ENCODE data around the gene AKR1C4. TPM values are rescaled to one million over a fixed set of nuclear protein-coding genes. Genes with fewer than 3 reads are reported as not detected.
"Not testable (repeated sequence)": the region's sequence is repeated elsewhere in the genome, so short reads cannot be mapped to it uniquely, and the experiment has no call there.

Gene AKR1C4
- total and polyA plus RNA-seq, 4 experiments from 2014 or later: not detected

- peaks cover 0 to 3% of the 10 kb centered on the region in 2 donors for H3K36me3 Mint-ChIP-seq
- Histone ChIP-seq H3K27ac (ENCODE audit: low read depth, low read length) (no peak overlapping the region), H3K4me3 (ENCODE audit: low read length in 2 of 2) (no peak overlapping the region), H3K27me3 (ENCODE audit: insufficient read depth, low read length) (no peaks in the 10 kb centered on the region), H3K9me3 (ENCODE audit: control insufficient read depth in 1 of 2, low read length in 2 of 2) (no peaks in the 10 kb centered on the region), H3K4me1 (ENCODE audit: insufficient read depth, low read length) (no peaks in the 10 kb centered on the region), H3K36me3 (ENCODE audit: insufficient read depth, low read length) (no peaks in the 10 kb centered on the region)
- peaks cover 3 to 29% (median 22%) of the 10 kb centered on the region in 8 donors for H3K9me3 Mint-ChIP-seq
- DNase-seq: no peak
- no peaks in the 10 kb centered on the region for H3K4me1 Mint-ChIP-seq
- CTCF ChIA-PET (ENCODE audit: partially characterized antibody): no interaction called here
- H3K27ac Mint-ChIP-seq: no peak overlapping the region
- H3K4me3 Mint-ChIP-seq: no peak overlapping the region
- H3K27me3 Mint-ChIP-seq: peaks cover 1 to 2% of the 10 kb centered on the region in 2 donors
- POLR2A ChIA-PET (ENCODE audit: partially characterized antibody): no interaction called here
- intact Hi-C loops (cut with micrococcal nuclease): no loop called here
These were observed 2.8 kb downstream of the AKR1C4 start for GRCh38 chr10:5199398-5199797.

GRCh38 chr10:5206799-5207198, 10.2 kb downstream of the AKR1C4 start:
- Histone ChIP-seq H3K36me3 (ENCODE audit: insufficient read depth, low read length) (no peaks in the 10 kb centered on the region), H3K4me3 (ENCODE audit: low read length in 2 of 2) (no peak overlapping the region), H3K27me3 (ENCODE audit: insufficient read depth, low read length) (no peaks in the 10 kb centered on the region), H3K27ac (ENCODE audit: low read depth, low read length) (no peak overlapping the region), H3K9me3 (ENCODE audit: control insufficient read depth in 1 of 2, low read length in 2 of 2) (no peaks in the 10 kb centered on the region), H3K4me1 (ENCODE audit: insufficient read depth, low read length) (no peaks in the 10 kb centered on the region)
- CTCF ChIA-PET (ENCODE audit: partially characterized antibody): no interaction called here
- POLR2A ChIA-PET (ENCODE audit: partially characterized antibody): no interaction called here
- Mint-ChIP-seq H3K27ac (no peak overlapping the region), H3K9me3 (peaks cover 2 to 35% (median 25%) of the 10 kb centered on the region in 8 donors), H3K36me3 (peaks cover 13 to 14% of the 10 kb centered on the region in 2 donors), H3K27me3 (peaks cover 1 to 6% of the 10 kb centered on the region in 2 donors), H3K4me3 (no peak overlapping the region), H3K4me1 (peaks cover 4 to 9% (median 6%) of the 10 kb centered on the region in 4 donors)
- DNase-seq: no peak
- intact Hi-C loops (cut with micrococcal nuclease): no loop called here

GRCh38 chr10:5209776-5210175, 13.1 kb downstream of the AKR1C4 start:
- H3K27ac Mint-ChIP-seq; H3K4me3 Mint-ChIP-seq; DNase-seq; H3K4me3 ChIP-seq (ENCODE audit: low read length in 2 of 2); H3K4me1 Mint-ChIP-seq; H3K4me1 ChIP-seq (ENCODE audit: insufficient read depth, low read length); H3K27me3 ChIP-seq (ENCODE audit: insufficient read depth, low read length); H3K27ac ChIP-seq (ENCODE audit: low read depth, low read length); H3K9me3 ChIP-seq (ENCODE audit: control insufficient read depth in 1 of 2, low read length in 2 of 2); H3K36me3 ChIP-seq (ENCODE audit: insufficient read depth, low read length); H3K27me3 Mint-ChIP-seq: not testable (repeated sequence)
- intact Hi-C loops (cut with micrococcal nuclease): loop anchor here (5.0 kb wide), 1 partner anchor 173 kb away; no protein-coding TSS in a partner anchor
- peaks cover 14% of the 10 kb centered on the region in 2 donors for H3K36me3 Mint-ChIP-seq
- ChIA-PET POLR2A (ENCODE audit: partially characterized antibody) (interaction anchor here (1.2 kb wide), 1 partner anchor 83 kb away, joined by 4 read pairs; no protein-coding TSS in a partner anchor), CTCF (ENCODE audit: partially characterized antibody) (interaction anchor here (1.1 to 1.3 kb wide), 2 partner anchors 21 to 170 kb away, joined by 3 to 4 read pairs; no protein-coding TSS in a partner anchor)
- peaks cover 0 to 13% (median 5%) of the 10 kb centered on the region in 8 donors for H3K9me3 Mint-ChIP-seq

- intact Hi-C loops (cut with micrococcal nuclease): loop anchor here (5.0 kb wide), 1 partner anchor 172 kb away; no protein-coding TSS in a partner anchor
- POLR2A ChIA-PET (ENCODE audit: partially characterized antibody): interaction anchor here (0.7 to 1.2 kb wide), 2 partner anchors 20 to 82 kb away, joined by 3 to 4 read pairs; no protein-coding TSS in a partner anchor
- not testable (repeated sequence) for H3K36me3 ChIP-seq (ENCODE audit: insufficient read depth, low read length); H3K27ac ChIP-seq (ENCODE audit: low read depth, low read length); H3K27me3 Mint-ChIP-seq; H3K4me1 ChIP-seq (ENCODE audit: insufficient read depth, low read length); H3K4me3 Mint-ChIP-seq; DNase-seq; H3K9me3 ChIP-seq (ENCODE audit: control insufficient read depth in 1 of 2, low read length in 2 of 2); H3K27me3 ChIP-seq (ENCODE audit: insufficient read depth, low read length); H3K4me3 ChIP-seq (ENCODE audit: low read length in 2 of 2); H3K4me1 Mint-ChIP-seq
- Mint-ChIP-seq H3K27ac (peak overlapping the region in 1 of 7 donors; percentile 60), H3K36me3 (peaks cover 14 to 18% of the 10 kb centered on the region in 2 donors), H3K9me3 (peaks cover 0 to 13% (median 7%) of the 10 kb centered on the region in 8 donors)
- CTCF ChIA-PET (ENCODE audit: partially characterized antibody): interaction anchor here (1.1 to 1.3 kb wide), 2 partner anchors 21 to 170 kb away, joined by 3 to 4 read pairs; no protein-coding TSS in a partner anchor
These were observed 13.6 kb downstream of the AKR1C4 start for GRCh38 chr10:5210261-5210660.

- Histone ChIP-seq H3K36me3 (ENCODE audit: insufficient read depth, low read length) (no peaks in the 10 kb centered on the region), H3K9me3 (ENCODE audit: control insufficient read depth in 1 of 2, low read length in 2 of 2) (no peaks in the 10 kb centered on the region), H3K4me3 (ENCODE audit: low read length in 2 of 2) (no peak overlapping the region), H3K27ac (ENCODE audit: low read depth, low read length) (no peak overlapping the region), H3K27me3 (ENCODE audit: insufficient read depth, low read length) (no peaks in the 10 kb centered on the region), H3K4me1 (ENCODE audit: insufficient read depth, low read length) (no peaks in the 10 kb centered on the region)
- peak overlapping the region in 1 of 7 donors; percentile 5 for H3K27ac Mint-ChIP-seq
- no peak for DNase-seq
- peaks cover 0 to 4% of the 10 kb centered on the region in 2 donors for H3K27me3 Mint-ChIP-seq
- H3K4me3 Mint-ChIP-seq: no peak overlapping the region
- intact Hi-C loops (cut with micrococcal nuclease): loop anchor here (5.0 kb wide), 1 partner anchor 170 kb away; no protein-coding TSS in a partner anchor
- POLR2A ChIA-PET (ENCODE audit: partially characterized antibody): no interaction called here
- peaks cover 0 to 4% (median 1%) of the 10 kb centered on the region in 4 donors for H3K4me1 Mint-ChIP-seq
- CTCF ChIA-PET (ENCODE audit: partially characterized antibody): no interaction called here
- H3K9me3 Mint-ChIP-seq: peaks cover 0 to 20% (median 9%) of the 10 kb centered on the region in 8 donors
- H3K36me3 Mint-ChIP-seq: peaks cover 16 to 21% of the 10 kb centered on the region in 2 donors
These were observed 15.3 kb downstream of the AKR1C4 start for GRCh38 chr10:5211696-5212536.

- CTCF ChIA-PET (ENCODE audit: partially characterized antibody): no interaction called here
- Histone ChIP-seq H3K4me3 (ENCODE audit: low read length in 2 of 2) (no peak overlapping the region), H3K27ac (ENCODE audit: low read depth, low read length) (no peak overlapping the region), H3K9me3 (ENCODE audit: control insufficient read depth in 1 of 2, low read length in 2 of 2) (no peaks in the 10 kb centered on the region), H3K4me1 (ENCODE audit: insufficient read depth, low read length) (no peaks in the 10 kb centered on the region), H3K36me3 (ENCODE audit: insufficient read depth, low read length) (no peaks in the 10 kb centered on the region), H3K27me3 (ENCODE audit: insufficient read depth, low read length) (no peaks in the 10 kb centered on the region)
- H3K9me3 Mint-ChIP-seq: peaks cover 0 to 10% (median 3%) of the 10 kb centered on the region in 8 donors
- H3K4me3 Mint-ChIP-seq: no peak overlapping the region
- intact Hi-C loops (cut with micrococcal nuclease): no loop called here
- H3K27ac Mint-ChIP-seq: no peak overlapping the region
- POLR2A ChIA-PET (ENCODE audit: partially characterized antibody): no interaction called here
- H3K36me3 Mint-ChIP-seq: peaks cover 19 to 28% of the 10 kb centered on the region in 2 donors
- no peaks in the 10 kb centered on the region for H3K4me1 Mint-ChIP-seq
- H3K27me3 Mint-ChIP-seq: peaks cover 0 to 3% of the 10 kb centered on the region in 2 donors
- no peak for DNase-seq
These were observed 20.2 kb downstream of the AKR1C4 start for GRCh38 chr10:5216801-5217200.

- no peak overlapping the region for H3K4me3 Mint-ChIP-seq
- Histone ChIP-seq H3K9me3 (ENCODE audit: control insufficient read depth in 1 of 2, low read length in 2 of 2) (no peaks in the 10 kb centered on the region), H3K27ac (ENCODE audit: low read depth, low read length) (no peak overlapping the region), H3K4me1 (ENCODE audit: insufficient read depth, low read length) (no peaks in the 10 kb centered on the region), H3K4me3 (ENCODE audit: low read length in 2 of 2) (no peak overlapping the region), H3K27me3 (ENCODE audit: insufficient read depth, low read length) (no peaks in the 10 kb centered on the region), H3K36me3 (ENCODE audit: insufficient read depth, low read length) (no peaks in the 10 kb centered on the region)
- DNase-seq: no peak
- peaks cover 0 to 2% of the 10 kb centered on the region in 2 donors for H3K27me3 Mint-ChIP-seq
- intact Hi-C loops (cut with micrococcal nuclease): no loop called here
- no peak overlapping the region for H3K27ac Mint-ChIP-seq
- CTCF ChIA-PET (ENCODE audit: partially characterized antibody): no interaction called here
- POLR2A ChIA-PET (ENCODE audit: partially characterized antibody): no interaction called here
- no peaks in the 10 kb centered on the region for H3K4me1 Mint-ChIP-seq
- H3K9me3 Mint-ChIP-seq: peaks cover 0 to 17% (median 6%) of the 10 kb centered on the region in 8 donors
- peaks cover 23 to 37% of the 10 kb centered on the region in 2 donors for H3K36me3 Mint-ChIP-seq
These were observed 22.6 kb downstream of the AKR1C4 start for GRCh38 chr10:5219262-5219661.
